Panc1 (cell line): ENCODE data around the gene ERO1A.
"Not testable (repeated sequence)": the region's sequence is repeated elsewhere in the genome, so short reads cannot be mapped to it uniquely, and the experiment has no call there.

Experiments used
- POLR2AphosphoS5 ChIP-seq: IDR thresholded peaks from 2 replicates; pipeline ENCODE4 v1.6.1; 2012; ENCODE audit warnings: mild to moderate bottlenecking, low read depth, low read length, moderate library complexity
- SIN3A ChIP-seq: IDR thresholded peaks from 2 replicates; pipeline ENCODE4 v1.6.1; 2012; ENCODE audit warnings: low read depth, mild to moderate bottlenecking, low read length, moderate library complexity, borderline replicate concordance; ENCODE audit not compliant: insufficient read depth
- TCF7L2 ChIP-seq: IDR thresholded peaks from 2 replicates; pipeline ENCODE4 v1.6.1; 2011; ENCODE audit warnings: mild to moderate bottlenecking, low read depth, low read length, inconsistent platforms
- TF ChIP-seq, protein P1 (sequence below), 2 experiments: IDR thresholded peaks; 2 replicates each; pipeline ENCODE4 v1.6.1; 2011 to 2012; ENCODE audit warnings: low read depth in 2 of 2, control low read depth in 1 of 2, low read length in 1 of 2, mild to moderate bottlenecking in 1 of 2, moderate library complexity in 1 of 2; ENCODE audit not compliant: insufficient read depth in 1 of 2
- TF ChIP-seq, protein P2 (sequence below): fragments of 450-650 bp; IDR thresholded peaks from 2 replicates; pipeline ENCODE4 v1.5.1; 2017; ENCODE audit warnings: mild to moderate bottlenecking

DNA sequence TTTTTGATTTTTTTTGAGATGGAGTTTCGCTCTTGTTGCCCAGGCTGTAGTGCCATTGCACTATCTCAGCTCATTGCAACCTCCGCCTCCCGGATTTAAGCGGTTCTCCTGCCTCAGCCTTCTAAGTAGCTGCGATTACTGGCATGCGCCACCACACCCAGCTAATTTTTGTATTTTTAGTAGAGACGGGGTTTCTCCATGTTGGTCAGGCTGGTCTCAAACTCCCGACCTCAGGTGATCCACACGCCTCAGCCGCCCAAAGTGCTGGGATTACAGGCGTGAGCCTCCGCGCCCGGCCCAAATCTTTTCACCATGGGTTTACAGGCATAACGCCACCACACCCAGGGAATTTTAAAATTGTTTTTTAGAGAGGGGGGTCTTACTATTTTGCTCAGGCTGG is 33.7 kb upstream of the ERO1A start:
- TF ChIP-seq, protein P1, sequence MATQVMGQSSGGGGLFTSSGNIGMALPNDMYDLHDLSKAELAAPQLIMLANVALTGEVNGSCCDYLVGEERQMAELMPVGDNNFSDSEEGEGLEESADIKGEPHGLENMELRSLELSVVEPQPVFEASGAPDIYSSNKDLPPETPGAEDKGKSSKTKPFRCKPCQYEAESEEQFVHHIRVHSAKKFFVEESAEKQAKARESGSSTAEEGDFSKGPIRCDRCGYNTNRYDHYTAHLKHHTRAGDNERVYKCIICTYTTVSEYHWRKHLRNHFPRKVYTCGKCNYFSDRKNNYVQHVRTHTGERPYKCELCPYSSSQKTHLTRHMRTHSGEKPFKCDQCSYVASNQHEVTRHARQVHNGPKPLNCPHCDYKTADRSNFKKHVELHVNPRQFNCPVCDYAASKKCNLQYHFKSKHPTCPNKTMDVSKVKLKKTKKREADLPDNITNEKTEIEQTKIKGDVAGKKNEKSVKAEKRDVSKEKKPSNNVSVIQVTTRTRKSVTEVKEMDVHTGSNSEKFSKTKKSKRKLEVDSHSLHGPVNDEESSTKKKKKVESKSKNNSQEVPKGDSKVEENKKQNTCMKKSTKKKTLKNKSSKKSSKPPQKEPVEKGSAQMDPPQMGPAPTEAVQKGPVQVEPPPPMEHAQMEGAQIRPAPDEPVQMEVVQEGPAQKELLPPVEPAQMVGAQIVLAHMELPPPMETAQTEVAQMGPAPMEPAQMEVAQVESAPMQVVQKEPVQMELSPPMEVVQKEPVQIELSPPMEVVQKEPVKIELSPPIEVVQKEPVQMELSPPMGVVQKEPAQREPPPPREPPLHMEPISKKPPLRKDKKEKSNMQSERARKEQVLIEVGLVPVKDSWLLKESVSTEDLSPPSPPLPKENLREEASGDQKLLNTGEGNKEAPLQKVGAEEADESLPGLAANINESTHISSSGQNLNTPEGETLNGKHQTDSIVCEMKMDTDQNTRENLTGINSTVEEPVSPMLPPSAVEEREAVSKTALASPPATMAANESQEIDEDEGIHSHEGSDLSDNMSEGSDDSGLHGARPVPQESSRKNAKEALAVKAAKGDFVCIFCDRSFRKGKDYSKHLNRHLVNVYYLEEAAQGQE (IDR thresholded peaks at IDR 0.05; ENCODE audit: insufficient read depth in 1 of 2, low read depth in 2 of 2, low read length in 1 of 2): not testable (repeated sequence)
- not testable (repeated sequence) for TF ChIP-seq POLR2AphosphoS5, TCF7L2, SIN3A
- TF ChIP-seq, protein P2, sequence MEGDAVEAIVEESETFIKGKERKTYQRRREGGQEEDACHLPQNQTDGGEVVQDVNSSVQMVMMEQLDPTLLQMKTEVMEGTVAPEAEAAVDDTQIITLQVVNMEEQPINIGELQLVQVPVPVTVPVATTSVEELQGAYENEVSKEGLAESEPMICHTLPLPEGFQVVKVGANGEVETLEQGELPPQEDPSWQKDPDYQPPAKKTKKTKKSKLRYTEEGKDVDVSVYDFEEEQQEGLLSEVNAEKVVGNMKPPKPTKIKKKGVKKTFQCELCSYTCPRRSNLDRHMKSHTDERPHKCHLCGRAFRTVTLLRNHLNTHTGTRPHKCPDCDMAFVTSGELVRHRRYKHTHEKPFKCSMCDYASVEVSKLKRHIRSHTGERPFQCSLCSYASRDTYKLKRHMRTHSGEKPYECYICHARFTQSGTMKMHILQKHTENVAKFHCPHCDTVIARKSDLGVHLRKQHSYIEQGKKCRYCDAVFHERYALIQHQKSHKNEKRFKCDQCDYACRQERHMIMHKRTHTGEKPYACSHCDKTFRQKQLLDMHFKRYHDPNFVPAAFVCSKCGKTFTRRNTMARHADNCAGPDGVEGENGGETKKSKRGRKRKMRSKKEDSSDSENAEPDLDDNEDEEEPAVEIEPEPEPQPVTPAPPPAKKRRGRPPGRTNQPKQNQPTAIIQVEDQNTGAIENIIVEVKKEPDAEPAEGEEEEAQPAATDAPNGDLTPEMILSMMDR: not testable (repeated sequence)
